ENCODE measurements around the gene FILIP1. TPM values are rescaled to one million over a fixed set of nuclear protein-coding genes. Genes with fewer than 3 reads are reported as not detected.

The FILIP1 gene
- total RNA-seq, 1 donor = under 0.01 TPM

DNA sequence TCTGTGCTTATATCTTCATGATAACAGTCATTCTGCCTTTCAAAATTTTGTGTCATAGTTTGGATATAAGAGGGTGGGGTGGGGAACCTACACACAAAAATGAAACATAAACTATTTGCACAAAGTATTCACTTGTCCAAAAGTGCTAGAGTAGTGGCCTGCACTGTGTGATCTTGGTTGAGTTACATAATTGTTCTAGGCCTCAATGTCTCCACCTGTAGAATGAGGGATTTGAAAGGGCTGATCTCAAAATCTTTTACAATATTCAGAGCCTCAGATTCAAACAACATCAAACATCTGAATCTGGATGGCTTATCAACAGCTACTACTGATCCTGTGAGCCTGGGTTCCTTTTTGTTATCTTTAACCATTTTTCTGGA is 144.7 kb downstream of the FILIP1 start:
- Histone ChIP-seq H3K4me2 (ENCODE audit: insufficient read depth, low read length) (peak overlapping the region; percentile 87), H3K27ac (ENCODE audit: low read depth, low read length) (no peak overlapping the region), H3K79me2 (ENCODE audit: insufficient read depth, low read length) (no peaks in the 10 kb centered on the region), H3K4me1 (ENCODE audit: insufficient read depth, low read length) (peaks cover 8% of the 10 kb centered on the region), H3K9me3 (ENCODE audit: low read depth, low read length) (no peaks in the 10 kb centered on the region), H3K36me3 (ENCODE audit: insufficient read depth, low read length) (no peaks in the 10 kb centered on the region), H4K20me1 (ENCODE audit: insufficient read depth, low read length) (no peaks in the 10 kb centered on the region), H2AFZ (ENCODE audit: low read length) (no peak overlapping the region), H3K4me3 (ENCODE audit: insufficient read depth, low read length) (no peak overlapping the region), H3K27me3 (ENCODE audit: insufficient read depth, low read length) (peaks cover 14% of the 10 kb centered on the region)
- TF ChIP-seq, protein P1, sequence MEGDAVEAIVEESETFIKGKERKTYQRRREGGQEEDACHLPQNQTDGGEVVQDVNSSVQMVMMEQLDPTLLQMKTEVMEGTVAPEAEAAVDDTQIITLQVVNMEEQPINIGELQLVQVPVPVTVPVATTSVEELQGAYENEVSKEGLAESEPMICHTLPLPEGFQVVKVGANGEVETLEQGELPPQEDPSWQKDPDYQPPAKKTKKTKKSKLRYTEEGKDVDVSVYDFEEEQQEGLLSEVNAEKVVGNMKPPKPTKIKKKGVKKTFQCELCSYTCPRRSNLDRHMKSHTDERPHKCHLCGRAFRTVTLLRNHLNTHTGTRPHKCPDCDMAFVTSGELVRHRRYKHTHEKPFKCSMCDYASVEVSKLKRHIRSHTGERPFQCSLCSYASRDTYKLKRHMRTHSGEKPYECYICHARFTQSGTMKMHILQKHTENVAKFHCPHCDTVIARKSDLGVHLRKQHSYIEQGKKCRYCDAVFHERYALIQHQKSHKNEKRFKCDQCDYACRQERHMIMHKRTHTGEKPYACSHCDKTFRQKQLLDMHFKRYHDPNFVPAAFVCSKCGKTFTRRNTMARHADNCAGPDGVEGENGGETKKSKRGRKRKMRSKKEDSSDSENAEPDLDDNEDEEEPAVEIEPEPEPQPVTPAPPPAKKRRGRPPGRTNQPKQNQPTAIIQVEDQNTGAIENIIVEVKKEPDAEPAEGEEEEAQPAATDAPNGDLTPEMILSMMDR (IDR thresholded peaks at IDR 0.05; ENCODE audit: extremely low read depth, low read depth, low read length) = no peak
- no peak for DNase-seq (ENCODE audit: insufficient read length, low spot score, missing footprints)

DNA sequence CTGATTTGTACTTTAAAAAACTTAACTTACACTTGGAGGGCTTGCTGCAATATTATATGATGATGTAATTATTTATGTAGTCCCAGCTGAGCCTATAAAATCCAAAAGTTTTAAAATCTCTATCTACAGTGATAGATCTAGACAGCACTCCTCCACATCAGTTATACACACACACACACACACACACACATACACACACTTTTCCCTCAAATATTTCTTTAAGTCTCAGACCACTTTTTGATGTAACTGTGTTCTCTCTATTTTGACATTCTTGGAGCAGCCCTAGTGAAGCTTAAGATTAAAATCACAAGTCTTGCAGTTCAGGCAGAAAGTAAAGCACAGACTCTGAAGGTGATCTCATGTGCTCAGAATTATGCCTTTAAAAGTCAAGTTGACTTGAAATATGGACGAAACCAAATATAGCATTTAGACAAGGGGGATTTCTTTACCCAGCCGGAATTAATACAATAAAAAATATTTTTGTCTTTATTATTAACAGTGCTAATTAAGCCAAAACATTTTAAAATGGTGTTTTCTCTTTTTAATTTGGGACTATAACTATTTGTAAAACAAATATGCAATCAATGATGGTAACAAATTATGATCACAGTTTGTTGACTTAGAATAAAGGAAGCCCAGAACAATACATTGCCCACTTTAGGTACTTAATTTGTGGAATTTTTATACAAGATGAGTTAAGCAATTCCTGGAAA is 145.5 kb downstream of the FILIP1 start:
- no peak overlapping the region for H3K4me2 ChIP-seq (ENCODE audit: insufficient read depth, low read length)
- no peak overlapping the region for H2AFZ ChIP-seq (ENCODE audit: low read length)
- TF ChIP-seq, protein P1 (IDR thresholded peaks at IDR 0.05; ENCODE audit: extremely low read depth, low read depth, low read length) = no peak
- H3K4me3 ChIP-seq (ENCODE audit: insufficient read depth, low read length) = no peak overlapping the region
- no peak overlapping the region for H3K27ac ChIP-seq (ENCODE audit: low read depth, low read length)
- H3K9me3 ChIP-seq (ENCODE audit: low read depth, low read length) = no peaks in the 10 kb centered on the region
- H3K79me2 ChIP-seq (ENCODE audit: insufficient read depth, low read length) = no peaks in the 10 kb centered on the region
- peaks cover 8% of the 10 kb centered on the region for H3K4me1 ChIP-seq (ENCODE audit: insufficient read depth, low read length)
- no peak for DNase-seq (ENCODE audit: insufficient read length, low spot score, missing footprints)
- peaks cover 14% of the 10 kb centered on the region for H3K27me3 ChIP-seq (ENCODE audit: insufficient read depth, low read length)
- H3K36me3 ChIP-seq (ENCODE audit: insufficient read depth, low read length) = no peaks in the 10 kb centered on the region
- no peaks in the 10 kb centered on the region for H4K20me1 ChIP-seq (ENCODE audit: insufficient read depth, low read length)

DNA sequence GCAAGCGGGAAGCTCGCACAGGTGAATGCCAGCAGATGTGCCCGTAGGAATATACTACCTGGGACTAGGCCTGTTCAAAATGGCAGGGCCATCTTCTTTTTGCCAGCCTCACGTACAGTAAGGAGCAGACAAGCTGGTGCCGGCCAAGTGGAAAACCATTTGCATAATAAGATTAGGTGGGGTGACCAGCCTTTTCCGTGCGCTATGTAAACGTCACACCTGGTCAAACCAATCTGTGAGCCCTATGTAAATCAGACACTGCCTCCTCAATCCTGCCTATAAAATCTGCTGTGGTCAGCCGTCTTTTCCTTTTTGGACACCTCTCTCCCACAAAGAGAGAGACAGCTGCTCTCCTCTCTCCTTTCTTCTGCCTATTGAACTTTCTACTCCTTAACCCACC is 148.2 kb downstream of the FILIP1 start:
- Histone ChIP-seq H3K27me3 (ENCODE audit: insufficient read depth, low read length) (peaks cover 12% of the 10 kb centered on the region), H2AFZ (ENCODE audit: low read length) (no peak overlapping the region), H3K4me1 (ENCODE audit: insufficient read depth, low read length) (peaks cover 8% of the 10 kb centered on the region), H3K36me3 (ENCODE audit: insufficient read depth, low read length) (no peaks in the 10 kb centered on the region), H3K27ac (ENCODE audit: low read depth, low read length) (no peak overlapping the region), H3K79me2 (ENCODE audit: insufficient read depth, low read length) (no peaks in the 10 kb centered on the region), H3K4me3 (ENCODE audit: insufficient read depth, low read length) (no peak overlapping the region), H3K4me2 (ENCODE audit: insufficient read depth, low read length) (no peak overlapping the region), H3K9me3 (ENCODE audit: low read depth, low read length) (no peaks in the 10 kb centered on the region), H4K20me1 (ENCODE audit: insufficient read depth, low read length) (no peaks in the 10 kb centered on the region)
- DNase-seq (ENCODE audit: insufficient read length, low spot score, missing footprints) = no peak
- TF ChIP-seq, protein P1 (IDR thresholded peaks at IDR 0.05; ENCODE audit: extremely low read depth, low read depth, low read length) = no peak

DNA sequence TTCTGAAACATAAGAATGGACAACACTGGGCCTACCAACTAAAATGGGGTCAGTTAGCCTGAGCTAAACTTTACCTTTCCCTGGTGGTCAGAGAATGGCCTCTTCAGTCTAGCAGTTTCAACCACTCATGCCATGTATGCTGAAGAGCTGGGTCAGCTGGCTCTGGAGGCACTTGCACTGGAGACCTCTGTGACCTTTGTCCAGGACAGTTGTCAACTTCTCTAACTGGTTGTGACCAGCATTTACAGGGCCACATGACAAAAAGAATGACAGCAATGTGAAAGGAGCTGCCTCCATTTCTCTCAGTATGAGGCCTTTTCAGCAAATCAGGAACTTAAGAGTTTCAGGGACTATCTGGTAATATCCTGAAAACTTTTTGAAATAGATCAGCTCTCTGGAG is 149.1 kb downstream of the FILIP1 start:
- H3K36me3 ChIP-seq (ENCODE audit: insufficient read depth, low read length) = no peaks in the 10 kb centered on the region
- H3K27ac ChIP-seq (ENCODE audit: low read depth, low read length) = no peak overlapping the region
- no peak overlapping the region for H3K4me3 ChIP-seq (ENCODE audit: insufficient read depth, low read length)
- DNase-seq (ENCODE audit: insufficient read length, low spot score, missing footprints) = no peak
- H3K27me3 ChIP-seq (ENCODE audit: insufficient read depth, low read length) = peaks cover 2% of the 10 kb centered on the region
- no peaks in the 10 kb centered on the region for H3K9me3 ChIP-seq (ENCODE audit: low read depth, low read length)
- TF ChIP-seq, protein P1 (IDR thresholded peaks at IDR 0.05; ENCODE audit: extremely low read depth, low read depth, low read length) = no peak
- H3K4me2 ChIP-seq (ENCODE audit: insufficient read depth, low read length) = no peak overlapping the region
- H4K20me1 ChIP-seq (ENCODE audit: insufficient read depth, low read length) = no peaks in the 10 kb centered on the region
- H2AFZ ChIP-seq (ENCODE audit: low read length) = peak overlapping the region; percentile 21
- no peaks in the 10 kb centered on the region for H3K79me2 ChIP-seq (ENCODE audit: insufficient read depth, low read length)
- peaks cover 2% of the 10 kb centered on the region for H3K4me1 ChIP-seq (ENCODE audit: insufficient read depth, low read length)
